Naive thymus-derived CD4-positive, alpha-beta T cell (primary cell): ENCODE data around the gene KCNT1. TPM values are rescaled to one million over a fixed set of nuclear protein-coding genes. Genes with fewer than 3 reads are reported as not detected.

ENCODE experiments used
- ATAC-seq: fragments of 150-1000 bp; cut with Tn5 transposase; 2 replicates; pipeline ENCODE4 v1.10.0; 2021; ENCODE audit warnings: mild to moderate bottlenecking, moderate library complexity
- CTCF ChIA-PET: fragments of 350-600 bp; sonication (Branson Sonifier 250); formaldehyde crosslinking; loops from one replicate; lab custom pipeline; 2021; ENCODE audit warnings: antibody characterized with exemption; lab: Charles Lee
- POLR2A ChIA-PET: fragments of 350-600 bp; sonication (Branson Sonifier 250); formaldehyde crosslinking; loops from one replicate; lab custom pipeline; 2021; ENCODE audit warnings: antibody characterized with exemption, inconsistent platforms; lab: Charles Lee
- DNase-seq, 9 donors: peaks; one replicate each; pipeline versions ENCODE4 v3.0.0 to v3.0.0-alpha.2; 2020 to 2022; ENCODE audit warnings: mixed read lengths in 1 of 9
- H3K27ac ChIP-seq: one replicate; pipeline ENCODE4 v1.7.0; 2013; ENCODE audit warnings: mild to moderate bottlenecking, low read depth, low read length, moderate library complexity
- H3K27me3 ChIP-seq, 2 donors: one replicate each; pipeline ENCODE4 v1.7.0; 2013; ENCODE audit warnings: low read length in 2 of 2, mild to moderate bottlenecking in 2 of 2, moderate library complexity in 2 of 2; ENCODE audit not compliant: control insufficient read depth in 2 of 2, insufficient read depth in 2 of 2
- H3K36me3 ChIP-seq, 3 experiments: 1 replicate in 2 of 3; 2 replicates in 1 of 3; pipeline ENCODE4 v1.7.0; 2013; ENCODE audit warnings: low read length in 3 of 3, mild to moderate bottlenecking in 3 of 3, moderate library complexity in 1 of 3; ENCODE audit not compliant: insufficient read depth in 3 of 3, control insufficient read depth in 2 of 3
- H3K4me1 ChIP-seq, 2 donors: one replicate each; pipeline ENCODE4 v1.7.0; 2013; ENCODE audit warnings: low read length in 2 of 2, mild to moderate bottlenecking in 2 of 2, moderate library complexity in 1 of 2; ENCODE audit not compliant: control insufficient read depth in 2 of 2, insufficient read depth in 2 of 2
- H3K4me3 ChIP-seq: 2 replicates; pipeline ENCODE4 v1.7.0; 2013; ENCODE audit warnings: mild to moderate bottlenecking, low read length
- H3K9me3 ChIP-seq, 3 experiments: 1 replicate in 2 of 3; 2 replicates in 1 of 3; pipeline ENCODE4 v1.7.0; 2013; ENCODE audit warnings: low read length in 3 of 3; ENCODE audit not compliant: control insufficient read depth in 2 of 3
- H3K27ac Mint-ChIP-seq, 9 donors: one replicate each; pipeline ENCODE4 v1.8.0; 2020 to 2022; ENCODE audit warnings: mixed read lengths in 9 of 9, mild to moderate bottlenecking in 8 of 9, moderate library complexity in 5 of 9, inconsistent platforms in 2 of 9
- H3K27me3 Mint-ChIP-seq, 5 donors: one replicate each; pipeline ENCODE4 v1.8.0; 2021 to 2022; ENCODE audit warnings: mixed read lengths in 5 of 5, mild to moderate bottlenecking in 1 of 5
- H3K36me3 Mint-ChIP-seq, 5 donors: one replicate each; pipeline ENCODE4 v1.8.0; 2020 to 2022; ENCODE audit warnings: mixed read lengths in 5 of 5, mild to moderate bottlenecking in 3 of 5, inconsistent platforms in 1 of 5
- H3K4me1 Mint-ChIP-seq, 7 donors: one replicate each; pipeline ENCODE4 v1.8.0; 2020 to 2022; ENCODE audit warnings: mixed read lengths in 7 of 7, mild to moderate bottlenecking in 3 of 7, inconsistent platforms in 1 of 7
- H3K4me3 Mint-ChIP-seq, 10 donors: one replicate each; pipeline ENCODE4 v1.8.0; 2020 to 2022; ENCODE audit warnings: mild to moderate bottlenecking in 10 of 10, mixed read lengths in 10 of 10, moderate library complexity in 6 of 10, inconsistent platforms in 2 of 10
- H3K9me3 Mint-ChIP-seq, 11 donors: one replicate each; pipeline ENCODE4 v1.8.0; 2020 to 2022; ENCODE audit warnings: mixed read lengths in 11 of 11, mild to moderate bottlenecking in 4 of 11, inconsistent platforms in 1 of 11, moderate library complexity in 1 of 11
- intact Hi-C, 2 donors: fragments of 100-400 bp; cut with micrococcal nuclease; formaldehyde crosslinking; loops; one replicate each; pipeline ENCODE4 v1.15.1; 2023
- polyA plus RNA-seq, 2 donors: library from polyadenylated mRNA; unstranded; fragments of 300-500 nt; fragmentation: Illumina TruSeq; gene quantifications; one replicate each; pipeline ENCODE4 v1.2.3, GENCODE V29; 2021
- total RNA-seq, 6 experiments: library from RNA in 5 of 6; stranded (reverse) in 5 of 6; gene quantifications; 1 replicate in 5 of 6; 2 replicates in 1 of 6; pipeline ENCODE4 v1.2.3 and lab custom pipeline; 2021 to 2026

The KCNT1 gene
- total and polyA plus RNA-seq, 7 experiments from 2014 or later = 0.29 TPM; not detected in 6

DNA sequence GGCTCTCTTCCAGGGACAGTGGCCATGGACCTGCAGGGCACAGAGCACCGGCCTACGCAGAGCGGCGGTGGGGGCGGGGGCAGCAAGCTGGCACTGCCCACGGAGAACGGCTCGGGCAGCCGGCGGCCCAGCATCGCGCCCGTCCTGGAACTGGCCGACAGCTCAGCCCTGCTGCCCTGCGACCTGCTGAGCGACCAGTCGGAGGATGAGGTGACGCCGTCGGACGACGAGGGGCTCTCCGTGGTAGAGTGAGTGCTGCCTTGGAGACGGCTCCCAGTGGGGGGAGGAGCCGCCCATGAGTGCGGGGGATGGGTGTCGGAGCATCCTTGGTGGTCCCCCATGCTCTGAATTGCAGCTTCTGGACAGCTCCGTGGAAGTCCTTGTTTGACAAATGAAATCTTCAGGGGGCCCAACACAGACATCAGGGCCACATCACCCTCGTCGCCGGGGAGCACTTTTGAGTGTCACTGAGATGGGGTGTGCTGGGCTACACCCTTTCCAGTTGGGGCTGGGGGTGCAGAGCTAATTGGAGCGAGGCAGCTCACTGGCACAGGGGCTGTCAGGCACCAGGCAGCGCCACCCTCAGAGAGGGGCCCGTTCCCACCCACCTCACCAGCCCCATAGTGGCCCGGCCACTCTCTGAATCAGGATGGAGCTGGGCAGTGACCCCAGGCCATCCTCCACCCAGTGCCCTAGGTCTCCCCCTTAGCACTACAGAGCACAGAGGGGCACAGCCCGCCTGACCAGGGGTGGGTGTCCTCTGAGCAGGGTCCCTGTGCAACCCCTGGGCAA is 70.9 kb downstream of the KCNT1 start:
- Histone ChIP-seq H3K4me1 (no peaks in the 10 kb centered on the region), H3K27me3 (no peaks in the 10 kb centered on the region), H3K9me3 (no peaks in the 10 kb centered on the region), H3K36me3 (no peaks in the 10 kb centered on the region), H3K27ac (no peak overlapping the region), H3K4me3 (no peak overlapping the region)
- no peak overlapping the region for H3K27ac Mint-ChIP-seq
- no peaks in the 10 kb centered on the region for H3K36me3 Mint-ChIP-seq
- peaks cover 0 to 2% (median 0%) of the 10 kb centered on the region in 7 donors for H3K4me1 Mint-ChIP-seq
- ChIA-PET CTCF (no interaction called here), POLR2A (no interaction called here)
- intact Hi-C loops = no loop called here
- H3K27me3 Mint-ChIP-seq = no peaks in the 10 kb centered on the region
- H3K9me3 Mint-ChIP-seq = peaks cover 0 to 3% (median 0%) of the 10 kb centered on the region in 11 donors
- no peak for DNase-seq
- no peak overlapping the region for H3K4me3 Mint-ChIP-seq
- no peak for ATAC-seq

DNA sequence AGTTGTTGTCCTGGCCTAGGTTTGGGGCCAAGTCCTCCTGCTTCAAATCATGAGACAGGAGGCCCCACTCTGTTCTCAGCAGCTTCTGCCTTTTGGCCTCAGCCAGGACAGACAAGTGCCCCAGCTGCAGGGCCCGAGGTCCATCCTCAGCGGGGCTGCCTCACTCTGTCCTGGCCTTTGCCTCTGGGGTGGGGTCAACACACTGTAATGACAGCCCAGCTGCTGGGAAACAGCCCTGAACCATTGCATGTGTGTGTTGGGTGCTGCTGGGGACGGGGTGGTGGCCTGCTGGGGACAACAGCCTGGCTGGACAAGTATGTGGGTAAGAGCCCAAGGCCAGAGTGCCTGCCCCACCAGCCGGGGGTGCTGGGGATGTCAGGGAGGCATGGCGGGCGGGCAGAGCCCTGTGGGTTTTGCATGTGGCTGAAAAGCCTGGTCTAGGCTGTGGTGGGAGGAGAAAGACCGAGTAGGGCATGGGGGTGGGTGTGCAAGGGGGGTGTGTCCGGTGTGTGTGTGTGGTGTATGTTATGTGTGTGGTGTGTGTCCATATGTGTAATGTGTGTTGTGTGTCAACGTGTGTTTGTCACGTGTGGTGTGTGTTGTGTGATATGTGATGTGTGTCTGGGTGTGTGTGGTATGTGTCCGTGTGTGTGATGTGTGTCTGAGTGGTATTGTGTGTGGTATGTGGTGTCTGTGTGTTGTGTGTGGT is 71.7 kb downstream of the KCNT1 start:
- ATAC-seq (no peak), DNase-seq (no peak)
- no peaks in the 10 kb centered on the region for H3K27me3 Mint-ChIP-seq
- CTCF ChIA-PET = no interaction called here
- H3K4me1 Mint-ChIP-seq = peaks cover 0 to 2% (median 0%) of the 10 kb centered on the region in 7 donors
- no peak overlapping the region for H3K4me3 Mint-ChIP-seq
- Histone ChIP-seq H3K36me3 (no peaks in the 10 kb centered on the region), H3K4me3 (no peak overlapping the region), H3K27ac (no peak overlapping the region), H3K4me1 (no peaks in the 10 kb centered on the region), H3K9me3 (no peaks in the 10 kb centered on the region), H3K27me3 (no peaks in the 10 kb centered on the region)
- peaks cover 0 to 3% (median 0%) of the 10 kb centered on the region in 11 donors for H3K9me3 Mint-ChIP-seq
- intact Hi-C loops = no loop called here
- POLR2A ChIA-PET = no interaction called here
- H3K27ac Mint-ChIP-seq = no peak overlapping the region
- H3K36me3 Mint-ChIP-seq = no peaks in the 10 kb centered on the region

DNA sequence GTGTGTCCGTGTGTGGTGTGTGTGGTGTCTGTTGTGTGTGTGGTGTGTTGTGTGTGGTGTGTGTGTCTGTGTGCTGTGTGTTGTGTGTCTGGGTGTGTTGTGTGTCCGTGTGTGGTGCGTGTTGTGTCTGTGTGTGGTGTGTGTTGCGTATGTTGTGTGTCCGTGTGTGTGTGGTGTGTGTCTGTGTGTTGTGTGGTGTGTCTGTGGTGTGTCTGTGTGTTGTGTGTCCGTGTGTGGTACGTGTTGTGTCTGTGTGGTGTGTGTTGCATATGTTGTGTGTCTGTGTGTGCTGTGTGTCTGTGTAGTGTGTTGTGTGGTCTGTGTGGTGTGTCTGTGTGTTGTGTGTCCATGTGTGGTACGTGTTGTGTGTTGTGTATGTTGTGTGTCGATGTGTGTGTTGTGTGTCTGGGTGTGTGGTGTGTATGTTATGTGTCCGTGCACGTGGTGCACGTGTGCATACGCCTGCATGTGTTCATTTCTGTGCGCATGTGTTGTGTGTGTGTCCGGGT is 72.3 kb downstream of the KCNT1 start:
- POLR2A ChIA-PET = no interaction called here
- no peaks in the 10 kb centered on the region for H3K9me3 ChIP-seq
- H3K27ac Mint-ChIP-seq = no peak overlapping the region
- ATAC-seq (no peak), DNase-seq (no peak)
- peaks cover 0 to under 1% (median 0%) of the 10 kb centered on the region in 11 donors for H3K9me3 Mint-ChIP-seq
- intact Hi-C loops = no loop called here
- H3K36me3 ChIP-seq = no peaks in the 10 kb centered on the region
- H3K27ac ChIP-seq = no peak overlapping the region
- CTCF ChIA-PET = no interaction called here
- H3K4me3 ChIP-seq = no peak overlapping the region
- H3K36me3 Mint-ChIP-seq = no peaks in the 10 kb centered on the region
- no peaks in the 10 kb centered on the region for H3K27me3 Mint-ChIP-seq
- H3K4me1 Mint-ChIP-seq = peaks cover 0 to 2% (median 0%) of the 10 kb centered on the region in 7 donors
- H3K4me1 ChIP-seq = no peaks in the 10 kb centered on the region
- H3K27me3 ChIP-seq = no peaks in the 10 kb centered on the region
- H3K4me3 Mint-ChIP-seq = no peak overlapping the region

DNA sequence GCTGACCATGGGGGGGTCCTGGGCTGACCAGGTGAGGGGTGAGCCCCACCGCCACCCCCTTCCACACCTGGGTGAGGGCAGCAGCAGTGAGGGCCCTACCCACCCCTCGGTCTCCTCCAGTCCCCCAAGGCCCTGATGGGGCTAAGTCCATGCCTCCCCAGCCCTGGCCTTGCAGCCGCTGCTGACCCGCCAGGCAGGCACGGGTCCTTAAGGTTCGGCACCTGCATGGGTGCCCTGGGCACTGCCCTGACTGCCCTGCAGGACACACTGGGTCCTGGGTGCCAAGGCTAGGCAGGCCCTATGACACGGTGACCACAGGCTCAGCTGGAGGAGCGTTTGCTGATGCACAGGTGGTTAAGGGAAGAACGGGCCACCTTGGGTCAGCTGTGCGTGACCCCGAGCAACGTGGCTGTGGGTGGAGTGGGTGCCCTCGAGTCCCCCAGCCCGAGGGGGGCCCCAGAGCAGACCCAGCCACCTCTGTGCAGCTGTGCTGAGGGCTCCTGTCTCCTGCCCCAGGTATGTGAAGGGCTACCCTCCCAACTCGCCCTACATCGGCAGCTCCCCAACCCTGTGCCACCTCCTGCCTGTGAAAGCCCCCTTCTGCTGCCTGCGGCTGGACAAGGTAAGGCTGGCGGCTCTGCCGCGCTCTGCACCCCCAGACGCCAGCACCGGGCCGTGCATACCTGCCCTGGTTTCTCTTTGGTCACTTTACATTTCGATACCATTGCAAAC is 73.0 kb downstream of the KCNT1 start:
- peaks cover 0 to 2% (median 0%) of the 10 kb centered on the region in 7 donors for H3K4me1 Mint-ChIP-seq
- intact Hi-C loops = no loop called here

DNA sequence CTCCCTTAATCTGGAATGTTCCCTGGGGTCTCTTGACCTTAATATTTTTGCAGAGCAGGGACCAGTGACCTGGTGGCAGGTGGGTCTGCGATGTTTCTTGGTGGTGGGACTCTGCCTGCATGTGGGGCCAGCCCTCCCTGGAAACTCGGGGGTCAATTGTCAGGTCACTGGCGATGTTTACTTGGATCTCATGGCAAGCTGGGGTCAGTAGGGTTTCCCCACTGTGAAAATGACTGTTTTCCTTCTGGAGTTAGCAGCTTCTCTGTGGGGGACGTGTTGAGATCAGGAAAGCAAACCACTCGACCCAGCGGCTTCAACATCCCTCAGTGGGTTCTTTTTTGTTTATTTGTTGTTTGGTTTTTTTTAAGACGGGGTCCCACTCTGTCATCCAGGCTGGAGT is 73.9 kb downstream of the KCNT1 start:
- ChIA-PET CTCF (no interaction called here), POLR2A (no interaction called here)
- no peak overlapping the region for H3K27ac Mint-ChIP-seq
- H3K4me3 ChIP-seq = no peak overlapping the region
- no peaks in the 10 kb centered on the region for H3K9me3 Mint-ChIP-seq
- H3K27ac ChIP-seq = no peak overlapping the region
- H3K27me3 ChIP-seq = no peaks in the 10 kb centered on the region
- no peaks in the 10 kb centered on the region for H3K36me3 ChIP-seq
- H3K4me3 Mint-ChIP-seq = no peak overlapping the region
- no peak for DNase-seq
- H3K36me3 Mint-ChIP-seq = no peaks in the 10 kb centered on the region
- H3K9me3 ChIP-seq = no peaks in the 10 kb centered on the region
- no peaks in the 10 kb centered on the region for H3K4me1 ChIP-seq
- intact Hi-C loops = no loop called here
- H3K27me3 Mint-ChIP-seq = no peaks in the 10 kb centered on the region
- ATAC-seq = no peak
- peaks cover 0 to 2% (median 0%) of the 10 kb centered on the region in 7 donors for H3K4me1 Mint-ChIP-seq

More for the DNA sequence above, 73.0 kb downstream of the KCNT1 start:
- Mint-ChIP-seq H3K9me3 (no peaks in the 10 kb centered on the region), H3K27me3 (no peaks in the 10 kb centered on the region), H3K36me3 (no peaks in the 10 kb centered on the region), H3K27ac (no peak overlapping the region), H3K4me3 (no peak overlapping the region)
- H3K36me3 ChIP-seq = no peaks in the 10 kb centered on the region
- DNase-seq (no peak), ATAC-seq (no peak)
- POLR2A ChIA-PET = no interaction called here
- H3K9me3 ChIP-seq = no peaks in the 10 kb centered on the region
- H3K27me3 ChIP-seq = no peaks in the 10 kb centered on the region
- CTCF ChIA-PET = no interaction called here
- no peaks in the 10 kb centered on the region for H3K4me1 ChIP-seq
- H3K4me3 ChIP-seq = no peak overlapping the region
- no peak overlapping the region for H3K27ac ChIP-seq

DNA sequence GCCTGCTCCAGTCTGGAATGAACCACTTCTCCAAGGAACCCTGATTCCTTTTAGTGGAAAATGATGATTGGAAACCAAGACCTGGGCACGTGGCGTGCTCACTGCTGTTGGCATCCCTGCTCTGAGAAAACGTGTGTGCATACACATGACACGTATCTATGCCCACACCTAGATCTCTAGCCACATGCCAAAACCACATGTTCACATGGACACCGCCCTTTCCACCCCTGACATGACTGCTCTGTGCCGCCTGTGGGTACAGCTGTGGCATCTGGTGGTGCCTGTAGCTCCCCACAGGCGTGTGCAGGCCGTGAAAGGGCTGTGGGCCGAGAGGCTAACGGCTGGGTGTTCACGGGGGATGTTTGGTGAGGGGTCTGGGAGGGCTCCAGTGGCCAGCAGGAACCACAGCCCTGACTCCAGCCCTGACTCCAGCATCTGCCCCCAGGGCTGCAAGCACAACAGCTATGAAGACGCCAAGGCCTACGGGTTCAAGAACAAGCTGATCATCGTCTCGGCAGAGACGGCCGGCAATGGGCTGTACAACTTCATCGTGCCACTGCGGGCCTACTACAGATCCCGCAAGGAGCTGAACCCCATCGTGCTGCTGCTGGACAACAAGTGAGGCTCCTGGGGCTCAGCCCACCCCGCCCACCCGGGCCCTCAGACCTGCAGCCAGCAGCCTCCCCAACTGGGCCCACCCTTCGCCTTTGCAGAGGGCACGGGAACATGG is 75.1 kb downstream of the KCNT1 start:
- ChIA-PET CTCF (interaction anchor here (0.6 kb wide), 1 partner anchor 1747 kb away, joined by 3 read pairs; no protein-coding TSS in a partner anchor), POLR2A (no interaction called here)
- Mint-ChIP-seq H3K27me3 (no peaks in the 10 kb centered on the region), H3K9me3 (no peaks in the 10 kb centered on the region), H3K36me3 (no peaks in the 10 kb centered on the region), H3K27ac (no peak overlapping the region), H3K4me3 (no peak overlapping the region), H3K4me1 (peaks cover 0 to 2% (median 0%) of the 10 kb centered on the region in 7 donors)
- DNase-seq (no peak), ATAC-seq (peak; percentile 45)
- Histone ChIP-seq H3K4me3 (no peak overlapping the region), H3K4me1 (no peaks in the 10 kb centered on the region), H3K36me3 (no peaks in the 10 kb centered on the region), H3K9me3 (no peaks in the 10 kb centered on the region), H3K27me3 (no peaks in the 10 kb centered on the region), H3K27ac (no peak overlapping the region)
- intact Hi-C loops = no loop called here
